ENCODE data around the gene REEP2.
"Not testable (repeated sequence)": the region's sequence is repeated elsewhere in the genome, so short reads cannot be mapped to it uniquely, and the experiment has no call there.

REEP2 gene, protein sequence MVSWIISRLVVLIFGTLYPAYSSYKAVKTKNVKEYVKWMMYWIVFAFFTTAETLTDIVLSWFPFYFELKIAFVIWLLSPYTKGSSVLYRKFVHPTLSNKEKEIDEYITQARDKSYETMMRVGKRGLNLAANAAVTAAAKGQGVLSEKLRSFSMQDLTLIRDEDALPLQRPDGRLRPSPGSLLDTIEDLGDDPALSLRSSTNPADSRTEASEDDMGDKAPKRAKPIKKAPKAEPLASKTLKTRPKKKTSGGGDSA

GRCh38 chr5:138438724-138439476 is at the start of gene REEP2:
Gene REEP2, plus strand, starts transcription at chr5:138439057. Its CDS starts 152 bp downstream, at chr5:138439209.
- peaks cover 29% of the 10 kb centered on the region for H3K4me1 ChIP-seq (ENCODE audit: control insufficient read depth, insufficient read depth, low read length)
- peak; percentile 78 for DNase-seq (ENCODE audit: low read depth)
- H3K36me3 ChIP-seq (ENCODE audit: control insufficient read depth, insufficient read depth, low read length, severe bottlenecking), result peaks cover 20% of the 10 kb centered on the region
- H3K9ac ChIP-seq (ENCODE audit: low read length), result peak within 1 kb of the TSS; percentile 63
- peak within 1 kb of the TSS; percentile 72 for H3K4me3 ChIP-seq (ENCODE audit: low read length)
- peaks cover 3% of the 10 kb centered on the region for H3K27me3 ChIP-seq (replicated peaks; ENCODE audit: control insufficient read depth, insufficient read depth, low read length)
- no peaks in the 10 kb centered on the region for H3K9me3 ChIP-seq (ENCODE audit: control insufficient read depth, low read length)

- DNase-seq (ENCODE audit: low read depth), result peak; percentile 63
- no peak overlapping the region for H3K9ac ChIP-seq (ENCODE audit: low read length)
- no peaks in the 10 kb centered on the region for H3K27me3 ChIP-seq (replicated peaks; ENCODE audit: control insufficient read depth, insufficient read depth, low read length)
- H3K9me3 ChIP-seq (ENCODE audit: control insufficient read depth, low read length), result no peaks in the 10 kb centered on the region
- H3K36me3 ChIP-seq (ENCODE audit: control insufficient read depth, insufficient read depth, low read length, severe bottlenecking), result peaks cover 60% of the 10 kb centered on the region
- H3K4me3 ChIP-seq (ENCODE audit: low read length), result no peak overlapping the region
- H3K4me1 ChIP-seq (ENCODE audit: control insufficient read depth, insufficient read depth, low read length), result peaks cover 20% of the 10 kb centered on the region
Observed at GRCh38 chr5:138389332-138389731, 49.5 kb upstream of the REEP2 start.

DNA sequence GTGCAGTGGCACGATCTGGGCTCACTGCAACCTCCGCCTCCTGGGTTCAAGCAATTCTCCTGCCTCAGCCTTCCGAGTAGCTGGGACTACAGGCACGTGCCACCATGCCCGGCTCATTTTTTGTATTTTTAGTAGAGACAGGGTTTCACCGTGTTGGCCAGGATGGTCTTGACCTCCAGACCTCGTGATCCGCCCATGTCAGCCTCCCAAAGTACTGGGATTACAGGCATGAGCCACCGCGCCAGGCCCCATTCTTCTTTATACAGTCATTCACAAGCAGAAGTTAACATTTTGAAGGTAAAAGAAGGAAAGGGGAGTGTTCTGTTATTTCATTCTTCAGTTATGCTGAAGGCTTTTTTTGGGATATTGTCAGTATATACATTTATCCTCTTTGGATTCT is 48.9 kb upstream of the REEP2 start:
- peaks cover 20% of the 10 kb centered on the region for H3K4me1 ChIP-seq (ENCODE audit: control insufficient read depth, insufficient read depth, low read length)
- not testable (repeated sequence) for DNase-seq (ENCODE audit: low read depth); H3K4me3 ChIP-seq (ENCODE audit: low read length); H3K9me3 ChIP-seq (ENCODE audit: control insufficient read depth, low read length); H3K27me3 ChIP-seq (replicated peaks; ENCODE audit: control insufficient read depth, insufficient read depth, low read length); H3K9ac ChIP-seq (ENCODE audit: low read length)
- H3K36me3 ChIP-seq (ENCODE audit: control insufficient read depth, insufficient read depth, low read length, severe bottlenecking), result peaks cover 66% of the 10 kb centered on the region

- H3K36me3 ChIP-seq (ENCODE audit: control insufficient read depth, insufficient read depth, low read length, severe bottlenecking), result peaks cover 61% of the 10 kb centered on the region
- DNase-seq (ENCODE audit: low read depth), result no peak
Observed at GRCh38 chr5:138391859-138392386, 46.9 kb upstream of the REEP2 start.

GRCh38 chr5:138402640-138403039 is 36.2 kb upstream of the REEP2 start:
- Histone ChIP-seq H3K4me1 (ENCODE audit: control insufficient read depth, insufficient read depth, low read length) (no peaks in the 10 kb centered on the region), H3K36me3 (ENCODE audit: control insufficient read depth, insufficient read depth, low read length, severe bottlenecking) (peaks cover 56% of the 10 kb centered on the region), H3K9ac (ENCODE audit: low read length) (no peak overlapping the region), H3K27me3 (replicated peaks; ENCODE audit: control insufficient read depth, insufficient read depth, low read length) (no peaks in the 10 kb centered on the region), H3K9me3 (ENCODE audit: control insufficient read depth, low read length) (no peaks in the 10 kb centered on the region), H3K4me3 (ENCODE audit: low read length) (no peak overlapping the region)
- DNase-seq (ENCODE audit: low read depth), result no peak

More at GRCh38 chr5:138391859-138392386, 46.9 kb upstream of the REEP2 start:
- Histone ChIP-seq H3K4me3 (ENCODE audit: low read length) (no peak overlapping the region), H3K9ac (ENCODE audit: low read length) (no peak overlapping the region), H3K27me3 (replicated peaks; ENCODE audit: control insufficient read depth, insufficient read depth, low read length) (no peaks in the 10 kb centered on the region), H3K9me3 (ENCODE audit: control insufficient read depth, low read length) (no peaks in the 10 kb centered on the region), H3K4me1 (ENCODE audit: control insufficient read depth, insufficient read depth, low read length) (peaks cover 20% of the 10 kb centered on the region)

GRCh38 chr5:138408023-138408422 is 30.8 kb upstream of the REEP2 start:
- Histone ChIP-seq H3K27me3 (replicated peaks; ENCODE audit: control insufficient read depth, insufficient read depth, low read length) (no peaks in the 10 kb centered on the region), H3K4me3 (ENCODE audit: low read length) (no peak overlapping the region), H3K9me3 (ENCODE audit: control insufficient read depth, low read length) (no peaks in the 10 kb centered on the region), H3K4me1 (ENCODE audit: control insufficient read depth, insufficient read depth, low read length) (no peaks in the 10 kb centered on the region), H3K9ac (ENCODE audit: low read length) (no peak overlapping the region), H3K36me3 (ENCODE audit: control insufficient read depth, insufficient read depth, low read length, severe bottlenecking) (peaks cover 27% of the 10 kb centered on the region)
- peak; percentile 1 for DNase-seq (ENCODE audit: low read depth)

DNA sequence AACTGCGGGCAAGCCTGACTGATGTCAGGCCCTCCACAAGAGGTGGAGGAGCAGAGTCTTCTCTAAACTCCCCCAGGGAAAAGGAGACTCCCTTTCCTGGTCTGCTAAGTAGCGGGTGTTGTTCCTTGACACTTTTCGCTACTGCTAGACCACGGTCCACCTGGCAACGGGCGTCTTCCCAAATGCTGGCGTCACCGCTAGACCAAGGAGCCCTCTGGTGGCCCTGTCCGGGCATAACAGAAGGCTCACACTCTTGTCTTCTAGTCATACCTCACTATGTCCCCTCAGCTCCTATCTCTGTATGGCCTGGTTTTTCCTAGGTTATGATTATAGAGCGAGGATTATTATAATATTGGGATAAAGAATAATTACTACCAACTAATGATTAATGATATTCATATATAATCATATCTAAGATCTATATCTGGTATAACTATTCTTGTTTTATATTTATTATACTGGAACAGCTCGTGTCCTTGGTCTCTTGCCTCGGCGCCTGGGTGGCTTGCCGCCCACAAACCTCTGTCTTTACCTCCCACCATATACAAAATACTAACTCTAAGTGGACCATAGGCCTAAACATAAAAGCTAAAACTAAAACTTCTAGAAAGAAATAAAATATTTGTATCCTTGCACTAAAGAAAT is 27.7 kb upstream of the REEP2 start:
- H3K4me1 ChIP-seq (ENCODE audit: control insufficient read depth, insufficient read depth, low read length); H3K9ac ChIP-seq (ENCODE audit: low read length); H3K4me3 ChIP-seq (ENCODE audit: low read length); H3K9me3 ChIP-seq (ENCODE audit: control insufficient read depth, low read length); H3K27me3 ChIP-seq (replicated peaks; ENCODE audit: control insufficient read depth, insufficient read depth, low read length): not testable (repeated sequence)
- DNase-seq (ENCODE audit: low read depth), result peak; percentile 10
- H3K36me3 ChIP-seq (ENCODE audit: control insufficient read depth, insufficient read depth, low read length, severe bottlenecking), result peaks cover 37% of the 10 kb centered on the region

GRCh38 chr5:138418444-138418843 is 20.4 kb upstream of the REEP2 start:
- no peaks in the 10 kb centered on the region for H3K9me3 ChIP-seq (ENCODE audit: control insufficient read depth, low read length)
- no peak overlapping the region for H3K4me3 ChIP-seq (ENCODE audit: low read length)
- H3K36me3 ChIP-seq (ENCODE audit: control insufficient read depth, insufficient read depth, low read length, severe bottlenecking), result peaks cover 81% of the 10 kb centered on the region
- peaks cover 3% of the 10 kb centered on the region for H3K4me1 ChIP-seq (ENCODE audit: control insufficient read depth, insufficient read depth, low read length)
- no peak overlapping the region for H3K9ac ChIP-seq (ENCODE audit: low read length)
- DNase-seq (ENCODE audit: low read depth), result no peak
- no peaks in the 10 kb centered on the region for H3K27me3 ChIP-seq (replicated peaks; ENCODE audit: control insufficient read depth, insufficient read depth, low read length)

- Histone ChIP-seq H3K9ac (ENCODE audit: low read length) (no peak overlapping the region), H3K36me3 (ENCODE audit: control insufficient read depth, insufficient read depth, low read length, severe bottlenecking) (peaks cover 92% of the 10 kb centered on the region), H3K4me3 (ENCODE audit: low read length) (no peak overlapping the region), H3K4me1 (ENCODE audit: control insufficient read depth, insufficient read depth, low read length) (peaks cover 3% of the 10 kb centered on the region), H3K27me3 (replicated peaks; ENCODE audit: control insufficient read depth, insufficient read depth, low read length) (no peaks in the 10 kb centered on the region), H3K9me3 (ENCODE audit: control insufficient read depth, low read length) (no peaks in the 10 kb centered on the region)
- no peak for DNase-seq (ENCODE audit: low read depth)
Observed at GRCh38 chr5:138425079-138425478, 13.8 kb upstream of the REEP2 start.

- H3K9me3 ChIP-seq (ENCODE audit: control insufficient read depth, low read length), result no peaks in the 10 kb centered on the region
- peaks cover 29% of the 10 kb centered on the region for H3K4me1 ChIP-seq (ENCODE audit: control insufficient read depth, insufficient read depth, low read length)
- H3K36me3 ChIP-seq (ENCODE audit: control insufficient read depth, insufficient read depth, low read length, severe bottlenecking), result peaks cover 45% of the 10 kb centered on the region
- no peak overlapping the region for H3K9ac ChIP-seq (ENCODE audit: low read length)
- no peaks in the 10 kb centered on the region for H3K27me3 ChIP-seq (replicated peaks; ENCODE audit: control insufficient read depth, insufficient read depth, low read length)
- DNase-seq (ENCODE audit: low read depth), result peak; percentile 17
- H3K4me3 ChIP-seq (ENCODE audit: low read length), result no peak overlapping the region
Observed at GRCh38 chr5:138435943-138436342, 2.9 kb upstream of the REEP2 start.
